Stimulated activated effector memory CD8-positive, alpha-beta T cell treated with anti-CD3 and anti-CD28 coated beads, Interleukin-12 subunit alpha, Interleukin-12 subunit beta, amount 100 ng/mL, for 72 hours (primary cell): ENCODE measurements around the gene ARIH2.
A peak's percentile ranks its signal among the peaks of the same experiment; 100 is the strongest.

Experiments
- ATAC-seq: fragments of 150-1000 bp; cut with Tn5 transposase; 2 replicates; pipeline ENCODE4 v1.10.0; 2021
- DNase-seq, 2 donors: peaks; one replicate each; pipeline ENCODE4 v3.0.0; 2021 to 2022; ENCODE audit warnings: low spot score in 2 of 2
- H3K27ac Mint-ChIP-seq: one replicate; pipeline ENCODE4 v1.8.0; 2022; ENCODE audit warnings: mild to moderate bottlenecking, mixed read lengths
- H3K36me3 Mint-ChIP-seq: one replicate; pipeline ENCODE4 v1.8.0; 2022; ENCODE audit warnings: mild to moderate bottlenecking, mixed read lengths
- H3K4me1 Mint-ChIP-seq: one replicate; pipeline ENCODE4 v1.8.0; 2022; ENCODE audit warnings: mixed read lengths
- H3K4me3 Mint-ChIP-seq: one replicate; pipeline ENCODE4 v1.8.0; 2022; ENCODE audit warnings: mild to moderate bottlenecking, mixed read lengths
- H3K9me3 Mint-ChIP-seq: one replicate; pipeline ENCODE4 v1.8.0; 2022; ENCODE audit warnings: mixed read lengths

ARIH2 gene

GRCh38 chr3:49013113-49013737 is 94.6 kb downstream of the ARIH2 start:
- no peaks in the 10 kb centered on the region for H3K9me3 Mint-ChIP-seq
- H3K27ac Mint-ChIP-seq: no peak overlapping the region
- H3K36me3 Mint-ChIP-seq: peaks cover 73% of the 10 kb centered on the region
- ATAC-seq (no peak), DNase-seq (no peak)
- H3K4me1 Mint-ChIP-seq: peaks cover 50% of the 10 kb centered on the region
- H3K4me3 Mint-ChIP-seq: no peak overlapping the region

- H3K9me3 Mint-ChIP-seq: no peaks in the 10 kb centered on the region
- peaks cover 66% of the 10 kb centered on the region for H3K36me3 Mint-ChIP-seq
- H3K4me3 Mint-ChIP-seq: no peak overlapping the region
- DNase-seq: no peak
- peaks cover 42% of the 10 kb centered on the region for H3K4me1 Mint-ChIP-seq
- ATAC-seq: peak; percentile 42
- H3K27ac Mint-ChIP-seq: peak overlapping the region; percentile 20
Observed at GRCh38 chr3:49013738-49014660, 95.4 kb downstream of the ARIH2 start.

- ATAC-seq (no peak), DNase-seq (no peak)
- Mint-ChIP-seq H3K9me3 (no peaks in the 10 kb centered on the region), H3K4me1 (peaks cover 36% of the 10 kb centered on the region), H3K27ac (peak overlapping the region; percentile 20), H3K4me3 (no peak overlapping the region), H3K36me3 (peaks cover 56% of the 10 kb centered on the region)
Observed at GRCh38 chr3:49015072-49015471, 96.4 kb downstream of the ARIH2 start.

GRCh38 chr3:49015765-49016164 is 97.1 kb downstream of the ARIH2 start:
- ATAC-seq (no peak), DNase-seq (no peak)
- H3K9me3 Mint-ChIP-seq: no peaks in the 10 kb centered on the region
- peak overlapping the region; percentile 52 for H3K27ac Mint-ChIP-seq
- H3K36me3 Mint-ChIP-seq: peaks cover 55% of the 10 kb centered on the region
- no peak overlapping the region for H3K4me3 Mint-ChIP-seq
- H3K4me1 Mint-ChIP-seq: peaks cover 36% of the 10 kb centered on the region

GRCh38 chr3:49016414-49017228 is 98.0 kb downstream of the ARIH2 start:
- DNase-seq (no peak), ATAC-seq (no peak)
- Mint-ChIP-seq H3K27ac (peak overlapping the region; percentile 52), H3K4me1 (peaks cover 40% of the 10 kb centered on the region), H3K36me3 (peaks cover 52% of the 10 kb centered on the region), H3K9me3 (no peaks in the 10 kb centered on the region), H3K4me3 (peak overlapping the region; percentile 95)

GRCh38 chr3:49017229-49017970 is 98.8 kb downstream of the ARIH2 start:
- peaks cover 34% of the 10 kb centered on the region for H3K4me1 Mint-ChIP-seq
- H3K36me3 Mint-ChIP-seq: peaks cover 51% of the 10 kb centered on the region
- peak overlapping the region; percentile 95 for H3K4me3 Mint-ChIP-seq
- ATAC-seq (no peak), DNase-seq (no peak)
- H3K9me3 Mint-ChIP-seq: no peaks in the 10 kb centered on the region
- peak overlapping the region; percentile 85 for H3K27ac Mint-ChIP-seq

- peak within 1 kb of the TSS; percentile 85 for H3K27ac Mint-ChIP-seq
- H3K4me3 Mint-ChIP-seq: peak within 1 kb of the TSS; percentile 95
- peak; percentile 61 to 88 for DNase-seq
- peaks cover 35% of the 10 kb centered on the region for H3K4me1 Mint-ChIP-seq
- no peaks in the 10 kb centered on the region for H3K9me3 Mint-ChIP-seq
- H3K36me3 Mint-ChIP-seq: peaks cover 51% of the 10 kb centered on the region
- peak; percentile 29 for ATAC-seq
Observed at GRCh38 chr3:49017971-49018706, 99.5 kb downstream of the ARIH2 start, which contains the start of gene DALRD3. Gene DALRD3, minus strand, starts transcription at chr3:49018580. Its CDS starts 16 bp downstream, at chr3:49018564.

- Mint-ChIP-seq H3K36me3 (peaks cover 55% of the 10 kb centered on the region), H3K27ac (peak overlapping the region; percentile 85), H3K4me3 (peak overlapping the region; percentile 95), H3K4me1 (peaks cover 38% of the 10 kb centered on the region), H3K9me3 (no peaks in the 10 kb centered on the region)
- ATAC-seq: no peak
- no peak for DNase-seq
Observed at GRCh38 chr3:49018707-49019006, 100.0 kb downstream of the ARIH2 start.

- ATAC-seq (no peak), DNase-seq (no peak)
- peaks cover 55% of the 10 kb centered on the region for H3K36me3 Mint-ChIP-seq
- no peaks in the 10 kb centered on the region for H3K9me3 Mint-ChIP-seq
- H3K4me1 Mint-ChIP-seq: peaks cover 44% of the 10 kb centered on the region
- peak overlapping the region; percentile 98 for H3K27ac Mint-ChIP-seq
- H3K4me3 Mint-ChIP-seq: peak overlapping the region; percentile 95
Observed at GRCh38 chr3:49019941-49020329, 101.3 kb downstream of the ARIH2 start.

- no peak for ATAC-seq
Observed at GRCh38 chr3:49020330-49021212, 101.9 kb downstream of the ARIH2 start.

GRCh38 chr3:49021213-49021812 is 102.7 kb downstream of the ARIH2 start:
- H3K9me3 Mint-ChIP-seq: no peaks in the 10 kb centered on the region
- ATAC-seq (peak; percentile 78), DNase-seq (peak; percentile 96 to 99)
- H3K27ac Mint-ChIP-seq: peak overlapping the region; percentile 98
- peaks cover 58% of the 10 kb centered on the region for H3K36me3 Mint-ChIP-seq
- H3K4me1 Mint-ChIP-seq: peaks cover 51% of the 10 kb centered on the region
- H3K4me3 Mint-ChIP-seq: peak overlapping the region; percentile 95

More at GRCh38 chr3:49020330-49021212, 101.9 kb downstream of the ARIH2 start:
- Mint-ChIP-seq H3K27ac (peak overlapping the region; percentile 98), H3K4me3 (peak overlapping the region; percentile 95), H3K9me3 (no peaks in the 10 kb centered on the region), H3K4me1 (peaks cover 45% of the 10 kb centered on the region), H3K36me3 (peaks cover 55% of the 10 kb centered on the region)
- DNase-seq: peak in 1 of 2 donors; percentile 72

- peak within 1 kb of the TSS; percentile 95 for H3K4me3 Mint-ChIP-seq
- peaks cover 65% of the 10 kb centered on the region for H3K36me3 Mint-ChIP-seq
- DNase-seq (peak; percentile 97 to 98), ATAC-seq (peak; percentile 87)
- H3K4me1 Mint-ChIP-seq: peaks cover 54% of the 10 kb centered on the region
- no peaks in the 10 kb centered on the region for H3K9me3 Mint-ChIP-seq
- H3K27ac Mint-ChIP-seq: peak within 1 kb of the TSS; percentile 98
Observed at GRCh38 chr3:49021813-49022687, 103.4 kb downstream of the ARIH2 start, which contains the start of gene NDUFAF3. Gene NDUFAF3, plus strand, starts transcription at chr3:49022121. Its CDS starts 24 bp downstream, at chr3:49022145.
